NT2/D1 (cell line): ENCODE measurements around the gene RGS9.

ENCODE experiments used
- YY1 ChIP-seq: IDR thresholded peaks from 2 replicates; pipeline ENCODE4 v1.6.1; 2011; ENCODE audit not compliant: insufficient read length, insufficient read depth
- ZNF274 ChIP-seq: IDR thresholded peaks from 2 replicates; pipeline ENCODE4 v1.6.1; 2011; ENCODE audit warnings: mild to moderate bottlenecking, low read depth, low read length

- TF ChIP-seq ZNF274 (no peak), YY1 (no peak)
Observed at GRCh38 chr17:65104541-65104940, 32.6 kb upstream of the RGS9 start.
